ENCODE data around the gene HPCAL1.
"Not testable (repeated sequence)": the region's sequence is repeated elsewhere in the genome, so short reads cannot be mapped to it uniquely, and the experiment has no call there.

HPCAL1 gene

GRCh38 chr2:10452956-10453904 is 150.5 kb downstream of the HPCAL1 start:
- no peak overlapping the region for H3K27ac ChIP-seq
- no peak for DNase-seq (ENCODE audit: low spot score)
- TF ChIP-seq, protein P1, sequence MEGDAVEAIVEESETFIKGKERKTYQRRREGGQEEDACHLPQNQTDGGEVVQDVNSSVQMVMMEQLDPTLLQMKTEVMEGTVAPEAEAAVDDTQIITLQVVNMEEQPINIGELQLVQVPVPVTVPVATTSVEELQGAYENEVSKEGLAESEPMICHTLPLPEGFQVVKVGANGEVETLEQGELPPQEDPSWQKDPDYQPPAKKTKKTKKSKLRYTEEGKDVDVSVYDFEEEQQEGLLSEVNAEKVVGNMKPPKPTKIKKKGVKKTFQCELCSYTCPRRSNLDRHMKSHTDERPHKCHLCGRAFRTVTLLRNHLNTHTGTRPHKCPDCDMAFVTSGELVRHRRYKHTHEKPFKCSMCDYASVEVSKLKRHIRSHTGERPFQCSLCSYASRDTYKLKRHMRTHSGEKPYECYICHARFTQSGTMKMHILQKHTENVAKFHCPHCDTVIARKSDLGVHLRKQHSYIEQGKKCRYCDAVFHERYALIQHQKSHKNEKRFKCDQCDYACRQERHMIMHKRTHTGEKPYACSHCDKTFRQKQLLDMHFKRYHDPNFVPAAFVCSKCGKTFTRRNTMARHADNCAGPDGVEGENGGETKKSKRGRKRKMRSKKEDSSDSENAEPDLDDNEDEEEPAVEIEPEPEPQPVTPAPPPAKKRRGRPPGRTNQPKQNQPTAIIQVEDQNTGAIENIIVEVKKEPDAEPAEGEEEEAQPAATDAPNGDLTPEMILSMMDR (IDR thresholded peaks at IDR 0.05) = no peak
- H3K4me3 ChIP-seq = no peak overlapping the region

GRCh38 chr2:10453905-10454298 is 151.2 kb downstream of the HPCAL1 start:
- H3K4me3 ChIP-seq = no peak overlapping the region
- no peak for DNase-seq (ENCODE audit: low spot score)
- H3K27ac ChIP-seq = peak overlapping the region; percentile 12 to 77
- TF ChIP-seq, protein P1 (IDR thresholded peaks at IDR 0.05) = no peak

DNA sequence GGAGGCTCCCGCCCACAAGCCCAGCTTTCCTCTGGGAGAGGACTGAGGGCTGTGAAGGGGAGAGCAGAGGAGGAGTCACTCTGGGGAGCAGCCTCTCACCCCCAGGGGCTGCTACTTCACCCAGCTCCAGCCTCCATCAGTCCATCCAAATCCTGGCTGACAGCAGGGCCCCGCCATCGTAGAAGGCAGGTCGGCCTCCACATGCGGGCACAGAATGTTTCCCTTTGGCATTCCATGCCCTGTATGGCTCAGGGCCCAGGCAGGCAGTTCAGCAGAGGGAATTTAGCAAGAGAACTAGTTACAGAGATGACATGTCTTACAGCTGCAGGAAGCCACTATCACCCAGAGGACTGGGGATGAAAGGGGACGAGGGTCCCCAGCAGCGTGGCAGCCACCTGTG is 151.8 kb downstream of the HPCAL1 start:
- no peak for DNase-seq (ENCODE audit: low spot score)
- Histone ChIP-seq H3K4me3 (no peak overlapping the region), H3K27ac (peak overlapping the region; percentile 12 to 77)
- TF ChIP-seq, protein P1 (IDR thresholded peaks at IDR 0.05) = no peak

GRCh38 chr2:10457195-10457594 is 154.5 kb downstream of the HPCAL1 start:
- DNase-seq (ENCODE audit: low spot score); H3K27ac ChIP-seq: not testable (repeated sequence)

DNA sequence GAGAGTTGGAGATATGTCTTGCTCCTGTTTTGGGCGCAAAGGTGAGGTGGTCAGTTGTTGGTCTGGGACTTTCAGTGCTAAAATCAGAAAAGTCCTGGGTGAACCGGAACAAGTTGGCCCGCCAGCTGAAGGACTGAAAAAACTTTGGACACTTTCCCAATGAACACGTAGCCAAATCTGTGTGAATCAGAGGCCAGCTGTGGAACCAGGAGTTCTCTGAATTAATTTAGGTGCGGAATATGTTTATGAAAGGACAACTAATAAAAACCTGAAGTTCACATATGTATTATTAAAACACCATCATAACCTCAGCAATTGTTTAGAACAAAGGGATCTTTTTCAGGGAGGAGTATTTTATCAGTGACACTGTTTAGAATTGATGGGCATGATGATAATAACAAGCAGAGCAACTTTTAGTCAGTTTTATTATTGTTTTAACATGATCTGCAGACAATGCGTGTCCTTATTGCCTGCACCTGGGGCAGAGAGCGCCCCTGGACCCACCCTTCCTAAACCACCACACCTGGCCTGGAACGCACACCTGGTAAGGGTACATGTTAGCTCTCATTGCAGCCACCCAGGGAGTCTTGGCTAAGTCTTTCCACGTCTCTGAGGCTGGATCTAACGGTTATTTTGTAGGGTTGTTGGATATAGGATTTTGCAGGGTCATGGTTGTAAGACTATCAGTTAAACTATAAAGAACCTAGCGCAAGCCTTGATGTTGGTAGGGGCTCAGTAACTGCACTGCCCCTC is 155.3 kb downstream of the HPCAL1 start:
- H3K4me3 ChIP-seq = no peak overlapping the region
- no peak overlapping the region for H3K27ac ChIP-seq
- TF ChIP-seq, protein P1 (IDR thresholded peaks at IDR 0.05) = no peak
- DNase-seq (ENCODE audit: low spot score) = no peak

More at GRCh38 chr2:10457195-10457594, 154.5 kb downstream of the HPCAL1 start:
- H3K4me3 ChIP-seq = not testable (repeated sequence)

GRCh38 chr2:10460366-10460796 is 157.7 kb downstream of the HPCAL1 start:
- TF ChIP-seq, protein P1 (IDR thresholded peaks at IDR 0.05) = no peak
- Histone ChIP-seq H3K27ac (no peak overlapping the region), H3K4me3 (no peak overlapping the region)
- DNase-seq (ENCODE audit: low spot score) = no peak
